Trophoblast cell (in vitro differentiated cells and primary cell): ENCODE results near the gene TRIM47.

ENCODE experiments used
- DNase-seq, 2 donors: peaks; one replicate each; pipeline ENCODE4 v3.0.0-alpha.2; 2016
- H2AFZ ChIP-seq: 2 replicates; pipeline ENCODE4 v1.6.1; 2013; ENCODE audit warnings: low read length, moderate library complexity, mild to moderate bottlenecking; ENCODE audit not compliant: insufficient read depth, poor library complexity
- H2AK5ac ChIP-seq: 2 replicates; pipeline ENCODE4 v1.6.1; 2013; ENCODE audit warnings: mild to moderate bottlenecking, low read length
- H2BK120ac ChIP-seq: 2 replicates; pipeline ENCODE4 v1.6.1; 2013; ENCODE audit warnings: low read length, mild to moderate bottlenecking, moderate library complexity; ENCODE audit not compliant: insufficient read depth, poor library complexity
- H2BK12ac ChIP-seq: 2 replicates; pipeline ENCODE4 v1.6.1; 2013; ENCODE audit warnings: mild to moderate bottlenecking, low read length, moderate library complexity
- H2BK5ac ChIP-seq: 2 replicates; pipeline ENCODE4 v1.6.1; 2013; ENCODE audit warnings: low read length, low read depth, moderate library complexity, mild to moderate bottlenecking; ENCODE audit not compliant: poor library complexity
- H3K14ac ChIP-seq: 2 replicates; pipeline ENCODE4 v1.6.1; 2013; ENCODE audit warnings: mild to moderate bottlenecking, low read length
- H3K18ac ChIP-seq: 2 replicates; pipeline ENCODE4 v1.6.1; 2013; ENCODE audit warnings: mild to moderate bottlenecking, low read length
- H3K23ac ChIP-seq: 2 replicates; pipeline ENCODE4 v1.6.1; 2013; ENCODE audit warnings: low read length
- H3K27ac ChIP-seq: 2 replicates; pipeline ENCODE4 v1.5.1; 2013; ENCODE audit warnings: low read depth, mild to moderate bottlenecking, inconsistent platforms, low read length, moderate library complexity
- H3K27me3 ChIP-seq: 2 replicates; pipeline ENCODE4 v1.6.1; 2013; ENCODE audit warnings: inconsistent platforms, mild to moderate bottlenecking, low read length, moderate library complexity; ENCODE audit not compliant: insufficient read depth
- H3K36me3 ChIP-seq, 2 experiments: 1 replicate in 1 of 2; 2 replicates in 1 of 2; pipeline ENCODE4 v1.6.1; 2013; ENCODE audit warnings: low read length in 2 of 2, mild to moderate bottlenecking in 2 of 2, moderate library complexity in 1 of 2; ENCODE audit not compliant: insufficient read depth in 2 of 2, control insufficient read depth in 1 of 2
- H3K4ac ChIP-seq: 2 replicates; pipeline ENCODE4 v1.6.1; 2013; ENCODE audit warnings: low read depth, mild to moderate bottlenecking, low read length, moderate library complexity
- H3K4me1 ChIP-seq, 2 experiments: 1 replicate in 1 of 2; 2 replicates in 1 of 2; pipeline ENCODE4 v1.6.1; 2013; ENCODE audit warnings: low read length in 2 of 2, mild to moderate bottlenecking in 2 of 2, moderate library complexity in 1 of 2; ENCODE audit not compliant: insufficient read depth in 2 of 2, control insufficient read depth in 1 of 2
- H3K4me2 ChIP-seq: 2 replicates; pipeline ENCODE4 v1.6.1; 2013; ENCODE audit warnings: inconsistent platforms, mild to moderate bottlenecking, low read length, moderate library complexity
- H3K4me3 ChIP-seq: 2 replicates; pipeline ENCODE4 v1.5.1; 2013; ENCODE audit warnings: mild to moderate bottlenecking, low read depth, low read length, inconsistent platforms
- H3K79me1 ChIP-seq: one replicate; pipeline ENCODE4 v1.6.1; 2013; ENCODE audit warnings: low read length
- H3K79me2 ChIP-seq: 2 replicates; pipeline ENCODE4 v1.6.1; 2013; ENCODE audit warnings: low read length, mild to moderate bottlenecking; ENCODE audit not compliant: control insufficient read depth, insufficient read depth, poor library complexity
- H3K9ac ChIP-seq: 2 replicates; pipeline ENCODE4 v1.6.1; 2013; ENCODE audit warnings: mild to moderate bottlenecking, low read length
- H3K9me3 ChIP-seq: 2 replicates; pipeline ENCODE4 v1.6.1; 2013; ENCODE audit warnings: low read depth, mild to moderate bottlenecking, control low read depth, inconsistent platforms, low read length; ENCODE audit not compliant: insufficient read depth
- H4K12ac ChIP-seq: 2 replicates; pipeline ENCODE4 v1.6.1; 2013; ENCODE audit warnings: low read depth, mild to moderate bottlenecking, low read length, moderate library complexity
- H4K8ac ChIP-seq: 2 replicates; pipeline ENCODE4 v1.6.1; 2013; ENCODE audit warnings: low read depth, mild to moderate bottlenecking, low read length, moderate library complexity
- H4K91ac ChIP-seq: one replicate; pipeline ENCODE4 v1.6.1; 2013; ENCODE audit warnings: low read depth, mild to moderate bottlenecking, low read length, moderate library complexity
- WGBS: extraction: QIAGEN DNeasy Blood & Tissue Kit; methylation state at CpG from one replicate; pipeline ENCODE4 v1.1.7; 2013; ENCODE audit warnings: missing lambda C conversion rate; ENCODE audit not compliant: insufficient read length, insufficient coverage; ENCODE audit errors: extremely low coverage; 5-methylcytosine and 5-hydroxymethylcytosine counted together

TRIM47 gene

DNA sequence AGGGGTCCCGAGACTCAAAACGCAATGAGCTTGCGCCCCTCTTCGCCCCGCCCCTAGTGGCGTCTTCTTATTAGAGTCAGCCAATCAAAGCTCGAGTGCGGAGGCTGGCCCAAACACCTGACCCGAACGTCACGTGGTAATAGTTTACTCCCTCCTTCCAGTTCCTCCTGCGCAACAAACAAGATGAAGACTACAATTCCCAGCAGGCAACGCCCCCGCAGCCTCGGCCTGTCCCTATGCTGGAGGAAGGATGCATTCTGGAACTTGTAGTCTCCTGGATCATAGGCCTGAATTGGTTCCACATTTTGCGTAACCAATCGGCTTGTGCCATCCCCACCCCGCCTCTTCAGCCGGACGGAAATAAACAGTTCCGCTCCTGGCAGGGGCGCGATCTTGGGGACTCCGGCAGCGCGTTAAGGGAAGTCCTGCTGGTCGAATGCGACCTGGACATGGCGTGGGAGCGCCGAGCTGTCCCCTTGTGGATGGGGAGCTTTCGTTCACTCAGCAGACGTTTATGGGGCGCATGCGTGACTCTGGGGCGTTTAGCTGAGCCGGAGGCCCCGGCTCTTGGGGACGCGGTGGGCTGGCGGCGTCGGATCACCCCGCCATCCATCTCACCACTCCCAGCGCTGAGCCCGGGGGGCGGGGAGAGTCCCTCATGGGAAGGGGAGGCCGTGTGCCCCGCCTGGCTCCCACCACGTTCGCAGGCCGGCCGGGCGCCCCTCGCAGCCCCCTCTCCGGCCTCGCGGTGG, 22.9 kb downstream of the TRIM47 start, which contains the start of gene WBP2:
WBP2 (minus strand) TSS at position 26 of the 752 bp plus-strand sequence. CDS start 38 bp downstream, outside the sequence.
- Histone ChIP-seq H4K91ac (peak within 1 kb of the TSS; percentile 79), H2AFZ (peak within 1 kb of the TSS; percentile 91), H4K12ac (peak within 1 kb of the TSS; percentile 71), H2BK5ac (peak within 1 kb of the TSS; percentile 24), H3K79me2 (peaks cover 3% of the 10 kb centered on the region), H3K9me3 (no peaks in the 10 kb centered on the region), H3K14ac (peak within 1 kb of the TSS; percentile 25), H3K36me3 (peaks cover 12% of the 10 kb centered on the region in 2 experiments), H3K27me3 (no peaks in the 10 kb centered on the region), H3K4me1 (peaks cover 5 to 14% of the 10 kb centered on the region in 2 experiments), H2BK12ac (peak within 1 kb of the TSS; percentile 36), H4K8ac (peak within 1 kb of the TSS; percentile 80), H3K4ac (peak within 1 kb of the TSS; percentile 16), H3K79me1 (peaks cover 3% of the 10 kb centered on the region), H3K27ac (peak within 1 kb of the TSS; percentile 35), H3K4me3 (peak within 1 kb of the TSS; percentile 87), H3K9ac (peak within 1 kb of the TSS; percentile 68), H3K18ac (peak within 1 kb of the TSS; percentile 50), H3K4me2 (peak within 1 kb of the TSS; percentile 81), H3K23ac (no peak within 1 kb of the TSS), H2AK5ac (peak within 1 kb of the TSS; percentile 36), H2BK120ac (peak within 1 kb of the TSS; percentile 59)
- WGBS = no CpG with 5 or more reads among the region's 58 CpGs
- DNase-seq = peak; percentile 99 to 100

DNA sequence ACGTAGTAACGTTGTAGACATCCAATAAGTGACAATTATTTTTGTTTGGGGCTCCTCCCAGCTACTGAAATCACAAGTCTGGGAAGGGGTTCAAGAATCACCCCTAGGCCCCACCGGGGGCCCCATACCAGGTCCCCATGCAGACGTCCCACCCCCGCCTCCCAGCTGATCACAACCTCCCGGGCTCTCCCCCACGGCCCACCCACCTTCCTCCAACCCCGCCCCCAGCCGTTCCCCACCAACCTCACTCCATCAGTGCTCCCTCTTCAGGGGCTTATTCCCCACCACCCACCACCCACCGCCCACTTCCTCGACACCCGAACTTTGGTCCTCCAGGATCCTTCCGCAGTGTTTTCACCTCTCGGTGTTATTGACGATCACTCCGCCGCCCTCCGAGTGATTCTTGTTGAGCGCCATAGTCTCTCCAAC, 23.5 kb downstream of the TRIM47 start:
- no CpG with 5 or more reads among the region's 19 CpGs for WGBS
- Histone ChIP-seq H3K79me2 (peaks cover 3% of the 10 kb centered on the region), H3K79me1 (peaks cover 3% of the 10 kb centered on the region), H3K9ac (no peak overlapping the region), H3K4me1 (peaks cover 5 to 14% of the 10 kb centered on the region in 2 experiments), H4K12ac (no peak overlapping the region), H3K4ac (no peak overlapping the region), H2BK5ac (peak overlapping the region; percentile 24), H3K9me3 (no peaks in the 10 kb centered on the region), H3K18ac (no peak overlapping the region), H2AFZ (no peak overlapping the region), H3K27me3 (no peaks in the 10 kb centered on the region), H2BK12ac (no peak overlapping the region), H3K14ac (peak overlapping the region; percentile 25), H2AK5ac (peak overlapping the region; percentile 36), H3K4me3 (peak overlapping the region; percentile 76), H4K8ac (peak overlapping the region; percentile 40), H3K36me3 (peaks cover 14 to 15% of the 10 kb centered on the region in 2 experiments), H2BK120ac (peak overlapping the region; percentile 52), H3K23ac (no peak overlapping the region), H3K27ac (peak overlapping the region; percentile 21), H3K4me2 (peak overlapping the region; percentile 73), H4K91ac (no peak overlapping the region)
- DNase-seq = no peak

DNA sequence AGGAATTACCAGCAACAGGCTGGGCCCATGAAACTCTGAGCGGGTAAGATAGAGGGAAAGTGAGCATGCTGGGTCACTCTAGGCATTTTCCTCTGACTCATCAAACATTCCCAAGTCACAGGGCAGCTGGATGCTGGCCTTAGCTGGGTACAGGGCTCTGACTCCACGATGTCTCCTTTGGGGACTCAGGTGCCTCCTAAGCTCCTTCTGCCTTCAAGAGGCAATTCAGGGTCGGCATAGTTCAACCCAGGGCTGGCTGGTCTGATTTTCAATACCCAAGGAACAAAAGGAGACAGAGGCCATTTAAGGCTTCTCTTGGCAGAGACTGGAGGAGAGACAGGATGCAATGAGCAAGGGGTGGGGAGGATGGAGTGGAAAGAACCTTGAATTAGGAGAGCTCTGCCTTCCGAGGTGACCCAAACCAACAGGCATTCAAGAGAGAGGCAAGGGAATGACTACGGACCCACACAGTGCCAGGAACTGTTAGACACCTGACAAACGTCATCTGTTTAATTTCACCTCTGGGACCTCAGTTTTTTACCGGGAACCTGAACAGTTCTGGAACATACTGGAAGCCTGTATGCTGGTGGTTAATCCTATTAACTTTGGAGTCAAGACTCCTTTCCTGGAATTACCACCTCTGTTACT, 24.2 kb downstream of the TRIM47 start:
- Histone ChIP-seq H3K14ac (no peak overlapping the region), H3K4me1 (peaks cover 5 to 14% of the 10 kb centered on the region in 2 experiments), H3K9me3 (no peaks in the 10 kb centered on the region), H3K9ac (no peak overlapping the region), H3K79me2 (peaks cover 3% of the 10 kb centered on the region), H4K91ac (peak overlapping the region; percentile 45), H4K12ac (no peak overlapping the region), H3K18ac (no peak overlapping the region), H3K79me1 (peaks cover 3% of the 10 kb centered on the region), H2BK120ac (no peak overlapping the region), H3K4me3 (no peak overlapping the region), H3K27ac (peak overlapping the region; percentile 21), H3K4me2 (peak overlapping the region; percentile 73), H3K4ac (peak overlapping the region; percentile 16), H3K27me3 (no peaks in the 10 kb centered on the region), H3K36me3 (peaks cover 21% of the 10 kb centered on the region in 2 experiments), H4K8ac (peak overlapping the region; percentile 13), H3K23ac (no peak overlapping the region), H2BK5ac (peak overlapping the region; percentile 13), H2BK12ac (peak overlapping the region; percentile 36), H2AK5ac (peak overlapping the region; percentile 22), H2AFZ (no peak overlapping the region)
- DNase-seq = peak; percentile 89 to 95
- no CpG with 5 or more reads among the region's 7 CpGs for WGBS

DNA sequence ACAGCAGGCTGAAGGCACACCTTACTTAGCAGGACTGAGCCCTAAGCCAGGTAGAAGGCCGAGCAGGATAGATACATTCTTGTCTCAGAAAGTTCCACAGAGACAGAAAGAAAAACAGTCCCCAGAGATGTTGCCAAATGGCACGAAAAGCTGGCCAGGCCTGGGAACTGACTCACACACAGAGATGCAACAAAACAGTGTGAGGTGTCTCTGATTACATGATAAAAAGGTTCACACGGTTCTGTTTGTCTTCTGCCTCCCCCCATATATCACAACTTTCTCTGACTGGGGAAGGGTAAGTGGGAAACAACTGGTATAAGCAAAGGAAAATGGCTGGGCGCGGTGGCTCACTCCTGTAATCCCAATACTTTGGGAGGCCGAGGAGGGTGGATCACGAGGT, 24.9 kb downstream of the TRIM47 start:
- peak; percentile 84 to 86 for DNase-seq
- H4K12ac ChIP-seq = no peak overlapping the region
- H2AK5ac ChIP-seq = no peak overlapping the region
- peaks cover 28 to 29% of the 10 kb centered on the region in 2 experiments for H3K36me3 ChIP-seq
- no peak overlapping the region for H2AFZ ChIP-seq
- no peak overlapping the region for H3K4ac ChIP-seq
- H3K27me3 ChIP-seq = no peaks in the 10 kb centered on the region
- no peak overlapping the region for H2BK12ac ChIP-seq
- peaks cover 3% of the 10 kb centered on the region for H3K79me1 ChIP-seq
- no CpG with 5 or more reads among the region's 7 CpGs for WGBS
- no peak overlapping the region for H4K91ac ChIP-seq
- no peak overlapping the region for H2BK120ac ChIP-seq
- no peak overlapping the region for H3K4me2 ChIP-seq
- H3K79me2 ChIP-seq = peaks cover 3% of the 10 kb centered on the region
- H3K9me3 ChIP-seq = no peaks in the 10 kb centered on the region
- H2BK5ac ChIP-seq = no peak overlapping the region
- no peak overlapping the region for H3K27ac ChIP-seq
- H3K4me3 ChIP-seq = no peak overlapping the region
- no peak overlapping the region for H3K23ac ChIP-seq
- H3K18ac ChIP-seq = no peak overlapping the region
- no peak overlapping the region for H4K8ac ChIP-seq
- H3K4me1 ChIP-seq = peaks cover 5 to 14% of the 10 kb centered on the region in 2 experiments
- no peak overlapping the region for H3K14ac ChIP-seq
- no peak overlapping the region for H3K9ac ChIP-seq
